Stimulated activated CD4-positive, alpha-beta T cell treated with anti-CD3 and anti-CD28 coated beads, Interleukin-2, amount 100 ng/mL, for 48 hours (primary cell): ENCODE data around the gene DAZAP1.

Source experiments
- DNase-seq, 2 donors: peaks; one replicate each; pipeline ENCODE4 v3.0.0-alpha.2; 2020

Gene DAZAP1

DNA sequence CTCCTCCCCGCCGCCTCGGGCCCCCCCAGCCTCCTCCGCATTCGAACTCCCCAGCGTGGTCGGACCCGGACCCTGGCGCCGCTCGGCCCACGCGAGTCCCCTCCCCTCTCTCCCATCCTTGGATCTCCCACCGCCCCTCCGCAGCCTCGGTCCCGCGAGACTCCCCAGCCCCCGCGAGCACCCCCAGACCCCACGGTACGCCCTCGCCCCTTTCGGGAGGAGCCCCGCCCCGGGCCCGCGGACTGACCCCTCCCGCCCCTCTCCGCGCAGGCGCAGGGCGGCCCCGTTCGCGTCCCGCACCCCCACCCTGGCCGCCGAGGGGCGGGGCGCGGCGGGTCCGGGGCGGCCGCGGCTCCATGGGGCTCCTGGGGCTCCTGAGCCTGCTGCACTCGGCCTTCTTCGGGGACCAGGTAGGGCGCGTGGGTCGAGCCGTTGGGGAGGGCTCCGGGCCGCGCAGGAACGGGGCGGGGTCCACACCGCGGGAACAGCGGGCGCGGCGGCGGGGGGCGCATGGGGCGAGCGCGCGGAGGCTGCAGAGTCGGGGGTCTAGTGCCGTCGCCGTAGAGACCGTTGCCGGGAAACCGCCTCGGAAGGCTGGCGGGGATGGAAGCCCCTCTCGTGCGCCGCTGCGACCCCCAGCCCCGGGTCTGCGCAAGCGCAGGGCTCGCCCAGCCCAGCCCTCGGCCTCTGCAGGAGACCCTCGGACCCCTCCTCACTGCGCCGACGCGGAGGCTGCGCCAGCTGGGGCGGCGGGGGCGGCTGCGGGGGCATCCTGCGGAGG, 38.7 kb downstream of the DAZAP1 start:
- DNase-seq: no peak

DNA sequence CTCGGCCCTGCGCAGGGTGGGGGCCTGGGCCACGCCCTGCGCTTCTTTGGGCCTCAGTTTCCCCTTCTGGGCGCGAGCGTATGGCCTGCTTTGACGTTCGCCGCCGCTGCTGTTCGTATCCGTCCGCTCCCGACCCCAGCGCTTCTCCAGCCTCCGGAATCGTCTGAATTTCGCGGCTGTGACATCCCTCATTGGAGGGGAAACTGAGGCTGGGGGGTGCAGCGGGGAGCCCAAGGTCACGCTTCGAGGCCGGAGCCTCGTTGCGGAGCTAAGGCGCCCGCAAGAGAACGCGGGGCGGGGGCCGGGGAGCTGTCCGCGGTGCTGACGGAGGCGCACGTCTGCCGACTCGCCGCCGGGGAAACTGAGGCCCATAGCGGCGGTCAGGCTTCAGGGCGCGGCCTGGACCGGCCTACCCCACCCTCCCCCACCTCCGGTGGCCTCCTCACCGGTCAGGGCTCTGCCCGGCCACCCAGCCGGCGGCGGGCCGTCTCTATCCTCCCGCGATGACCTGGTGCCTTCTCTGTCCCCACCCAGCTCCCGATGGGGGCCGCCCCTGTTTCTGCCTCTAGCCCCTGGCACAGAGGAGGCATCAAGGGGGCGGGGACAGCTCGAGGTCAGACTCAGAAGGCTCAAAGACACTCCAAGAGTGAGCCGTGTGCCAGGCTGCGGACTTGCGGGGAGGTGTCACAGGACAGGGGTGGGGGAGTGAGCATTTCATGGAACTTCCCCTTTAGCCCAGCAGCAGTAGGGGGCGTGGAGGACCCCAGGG, 39.5 kb downstream of the DAZAP1 start:
- no peak for DNase-seq

DNA sequence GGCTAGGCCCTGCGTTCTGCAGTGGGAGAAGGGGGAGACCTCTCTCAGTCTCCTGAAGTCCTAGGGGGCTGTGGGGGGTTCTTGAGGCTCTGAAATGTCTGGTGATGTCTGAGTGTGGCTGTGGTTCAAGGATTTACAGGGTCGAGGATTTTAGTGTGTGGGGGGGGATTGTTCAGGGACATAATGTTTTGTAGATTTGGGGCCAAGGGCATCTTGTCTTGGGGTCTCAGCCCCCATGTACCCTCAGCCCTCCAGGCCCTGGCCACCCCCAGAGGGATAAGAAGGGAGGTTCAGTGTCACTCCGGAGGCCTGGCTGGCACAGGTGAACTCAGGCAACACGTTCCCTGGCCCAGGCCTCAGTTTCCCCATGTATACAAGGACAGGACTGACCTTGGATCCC, 40.1 kb downstream of the DAZAP1 start:
- no peak for DNase-seq

DNA sequence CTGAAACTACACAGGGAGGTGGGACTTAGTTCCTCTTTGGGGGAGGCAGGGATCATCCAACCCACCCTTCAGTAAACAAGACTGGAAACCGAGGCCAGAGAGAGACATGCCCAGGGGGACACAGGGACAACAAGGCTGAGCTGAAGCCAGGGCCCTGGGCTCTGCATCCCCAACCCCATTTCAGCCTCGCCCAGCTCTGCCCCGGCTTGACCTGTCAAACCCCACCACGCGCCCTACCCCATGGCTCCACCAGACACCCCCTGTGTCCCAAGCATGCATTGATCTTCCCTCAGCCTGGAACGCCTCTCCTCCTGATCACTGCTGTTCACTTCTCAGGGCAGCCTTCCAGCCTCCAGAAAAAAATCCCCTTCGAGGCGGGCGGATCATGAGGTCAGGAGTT, 40.6 kb downstream of the DAZAP1 start:
- DNase-seq: no peak

DNA sequence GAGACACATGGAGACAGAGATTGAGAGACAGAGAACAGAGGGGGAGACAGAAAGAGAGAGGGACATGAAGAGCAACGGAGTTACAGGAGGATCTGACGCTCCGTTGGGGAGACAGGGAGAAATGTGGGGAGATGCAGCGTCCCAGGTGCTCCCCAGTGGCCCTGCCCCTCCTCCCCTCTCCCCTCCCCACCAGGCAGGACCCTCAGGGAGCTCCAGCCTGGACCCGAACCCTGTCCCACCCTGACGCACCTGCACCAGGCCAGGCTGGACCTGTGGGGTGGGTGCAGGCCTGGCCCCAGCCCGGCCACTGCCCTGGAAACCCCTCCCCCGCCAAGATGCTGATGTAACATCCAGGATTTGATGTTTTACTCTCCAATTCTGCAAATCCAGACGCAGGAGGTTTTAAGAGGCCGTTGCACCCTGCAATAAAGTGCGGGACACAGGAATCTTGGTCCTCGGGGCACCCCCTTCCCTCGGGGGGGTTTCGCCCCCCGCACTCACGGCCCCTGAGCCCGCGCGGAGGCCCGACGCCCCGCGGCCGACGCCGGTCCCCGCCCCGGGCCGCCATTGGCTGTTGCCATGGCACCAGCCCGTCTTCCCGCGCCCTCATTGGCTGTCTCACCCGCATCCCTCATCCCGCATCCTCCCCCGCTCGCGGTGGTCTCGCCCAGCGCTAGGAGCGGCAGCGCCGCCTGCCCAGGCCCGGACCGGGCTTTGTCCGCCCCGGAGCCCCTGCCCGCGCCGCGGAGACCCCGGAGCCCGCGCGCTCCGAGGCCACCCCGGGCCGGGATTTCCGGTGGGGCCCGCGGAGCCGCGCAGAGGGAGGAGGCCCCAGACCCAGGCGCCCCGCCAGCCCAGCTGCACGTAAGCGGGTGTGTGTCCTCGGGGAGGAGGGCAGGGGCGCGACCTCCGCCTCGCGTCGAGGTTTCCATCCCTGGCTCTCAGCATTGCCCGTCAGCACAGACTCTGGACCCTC, 42.4 kb downstream of the DAZAP1 start, which contains the start of gene APC2:
APC2 (plus strand) TSS at position 655 of the 976 bp plus-strand sequence. CDS start 2,881 bp downstream, outside the sequence.
- no peak for DNase-seq

DNA sequence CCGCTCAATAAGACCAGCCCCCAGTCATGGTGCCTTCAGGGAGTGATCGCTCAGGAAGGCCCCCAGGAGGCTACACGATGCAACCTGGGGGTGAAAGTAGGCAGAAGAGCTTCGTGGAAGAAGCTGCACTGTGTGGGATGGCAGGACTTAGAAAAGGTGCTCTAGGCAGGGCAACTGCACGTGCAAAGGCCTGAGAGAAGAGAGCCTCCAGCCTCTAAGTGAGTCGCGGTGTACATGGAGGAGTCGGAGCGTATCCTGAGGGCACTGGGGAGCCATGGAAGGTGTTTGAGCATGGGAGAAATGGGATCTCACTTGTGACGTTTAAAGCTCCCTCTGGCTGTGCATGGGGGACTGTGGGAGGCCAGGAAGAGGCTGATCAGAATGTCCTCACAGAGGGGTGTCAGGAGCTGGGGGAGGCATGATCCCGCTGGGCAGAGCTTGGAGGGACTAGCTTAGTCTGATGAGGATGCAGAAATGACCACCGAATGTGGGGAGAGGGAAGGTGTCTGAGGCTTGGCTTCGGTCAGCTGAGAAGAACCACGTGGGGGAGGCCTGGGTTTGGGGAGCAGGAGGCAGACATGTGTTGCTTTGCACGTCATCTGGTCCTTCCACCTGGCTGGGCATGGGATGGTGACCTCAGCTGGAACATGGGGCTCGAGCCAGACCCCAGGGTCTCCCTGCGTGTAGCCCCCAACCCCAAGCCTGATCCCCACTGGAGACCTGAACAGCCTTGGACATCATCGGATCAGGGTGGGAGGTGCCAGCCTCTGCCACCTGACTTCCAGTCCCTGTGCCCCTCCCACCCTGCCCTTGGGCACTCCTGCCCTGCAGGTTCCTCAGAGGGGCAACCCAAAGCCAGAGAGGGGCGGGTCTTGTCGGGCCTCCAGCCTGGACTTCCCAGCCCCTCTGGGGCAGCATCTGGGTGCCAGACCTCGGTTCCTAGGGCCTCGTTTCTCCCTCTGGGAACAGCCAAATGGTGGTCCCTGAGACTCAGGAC, 43.6 kb downstream of the DAZAP1 start:
- DNase-seq: no peak

DNA sequence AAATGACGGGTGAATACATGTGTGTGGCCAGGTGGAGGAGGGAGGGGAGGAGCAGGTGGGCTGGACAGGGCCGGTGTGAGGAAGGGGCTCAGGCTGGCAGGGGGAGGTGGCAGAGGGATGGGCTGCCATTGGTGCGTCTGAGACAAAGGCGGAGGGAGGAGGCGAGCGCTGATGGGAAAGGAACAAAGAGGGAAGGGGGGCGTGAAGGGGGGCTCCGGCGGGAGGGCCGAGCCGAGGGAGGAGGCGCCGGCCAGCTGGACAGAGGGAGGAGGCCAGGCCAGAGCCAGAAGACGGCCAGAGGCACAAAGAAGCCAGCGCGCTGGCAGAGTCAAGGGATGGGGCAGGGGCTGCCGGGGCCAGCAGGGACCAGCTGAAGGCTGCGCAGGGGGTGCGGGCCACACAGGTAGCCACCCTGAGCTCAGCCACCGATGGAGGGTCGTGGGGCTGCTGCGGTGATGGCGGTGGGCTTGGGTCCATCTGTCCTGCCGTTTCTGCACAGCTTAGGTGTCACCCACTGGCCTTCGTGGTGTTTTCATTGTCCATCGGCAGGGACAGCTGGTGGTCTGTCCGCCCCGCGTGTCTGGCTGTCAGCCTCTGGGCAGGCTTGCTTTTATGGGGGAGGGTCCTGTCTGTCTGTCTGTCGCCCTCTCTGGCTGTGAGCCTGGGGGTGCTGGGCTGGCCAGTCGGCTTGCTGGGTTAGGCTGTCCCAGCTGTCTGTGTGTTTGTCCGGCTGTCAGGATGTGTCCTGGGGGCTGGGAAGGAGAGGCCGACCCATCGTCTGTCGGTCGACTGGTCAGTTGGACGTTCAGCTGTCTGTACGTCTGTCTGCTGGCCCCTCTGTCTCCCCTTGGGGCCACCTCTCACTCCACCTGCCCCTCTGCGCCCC, 44.8 kb downstream of the DAZAP1 start:
- DNase-seq: no peak

DNA sequence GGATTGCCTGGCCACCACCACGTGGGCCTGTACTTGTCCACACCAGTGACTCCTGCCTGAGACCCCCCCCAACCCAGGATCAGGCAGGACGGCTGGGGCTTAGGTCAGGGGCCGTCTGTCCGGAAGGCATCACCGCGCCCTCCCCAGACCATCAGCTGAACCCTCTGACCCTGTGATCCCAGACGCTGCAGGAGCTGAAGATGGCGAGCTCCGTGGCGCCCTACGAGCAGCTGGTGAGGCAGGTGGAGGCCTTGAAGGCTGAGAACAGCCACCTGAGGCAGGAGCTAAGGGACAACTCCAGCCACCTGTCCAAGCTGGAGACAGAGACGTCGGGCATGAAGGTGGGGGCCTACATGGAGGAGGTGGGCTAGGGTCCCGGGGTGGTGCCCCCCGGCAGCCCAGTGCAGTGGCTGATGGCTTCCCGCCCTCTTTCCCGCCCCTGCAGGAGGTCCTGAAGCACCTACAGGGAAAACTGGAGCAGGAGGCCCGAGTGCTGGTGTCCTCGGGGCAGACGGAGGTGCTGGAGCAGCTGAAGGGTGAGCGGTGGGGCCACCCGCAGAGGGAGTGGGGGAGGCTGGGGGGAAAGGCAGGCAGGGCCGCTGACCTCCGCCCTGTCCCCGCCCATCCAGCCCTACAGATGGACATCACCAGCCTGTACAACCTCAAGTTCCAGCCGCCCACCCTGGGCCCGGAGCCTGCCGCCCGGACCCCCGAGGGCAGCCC, 45.6 kb downstream of the DAZAP1 start:
- DNase-seq: no peak

DNA sequence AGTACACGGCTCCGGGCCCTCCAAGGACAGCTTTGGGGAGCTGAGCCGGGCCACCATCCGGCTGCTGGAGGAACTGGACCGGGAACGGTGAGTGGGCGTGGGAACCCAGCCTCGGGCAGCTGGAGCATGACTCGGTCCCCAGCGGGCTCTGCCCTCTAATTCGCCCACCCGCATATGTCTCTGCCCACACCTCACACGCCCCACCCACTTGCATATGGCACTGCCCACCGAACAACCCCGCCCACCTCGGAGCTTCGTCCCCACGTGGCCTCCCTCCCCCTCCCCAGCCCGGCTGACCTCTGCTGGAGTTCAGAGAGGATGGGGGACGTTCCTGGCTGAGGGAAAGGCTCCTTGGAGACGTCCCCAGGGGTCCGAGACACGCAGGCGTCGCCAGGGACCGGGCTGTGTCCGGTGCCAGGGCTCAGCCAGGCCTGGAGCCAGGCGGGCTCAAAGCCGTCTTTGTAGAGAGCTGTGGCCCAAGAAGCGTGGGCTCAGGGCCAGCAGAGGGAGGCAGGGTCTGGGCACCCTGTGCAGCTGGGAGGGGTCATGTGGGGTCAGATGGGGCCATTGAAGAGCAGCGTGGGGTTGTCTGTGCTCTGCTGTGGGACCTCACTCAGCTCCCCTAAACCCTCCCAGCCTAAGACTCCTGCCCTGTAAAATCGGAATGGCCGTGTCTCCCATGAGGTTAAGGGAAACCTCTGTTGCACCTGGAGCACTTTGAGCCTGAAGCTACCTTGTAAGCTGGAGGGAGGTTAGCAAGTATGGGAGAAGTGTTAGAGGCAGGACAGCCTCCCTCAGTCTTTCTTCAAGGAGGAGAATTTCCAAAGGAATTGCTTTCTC, 46.4 kb downstream of the DAZAP1 start:
- no peak for DNase-seq

DNA sequence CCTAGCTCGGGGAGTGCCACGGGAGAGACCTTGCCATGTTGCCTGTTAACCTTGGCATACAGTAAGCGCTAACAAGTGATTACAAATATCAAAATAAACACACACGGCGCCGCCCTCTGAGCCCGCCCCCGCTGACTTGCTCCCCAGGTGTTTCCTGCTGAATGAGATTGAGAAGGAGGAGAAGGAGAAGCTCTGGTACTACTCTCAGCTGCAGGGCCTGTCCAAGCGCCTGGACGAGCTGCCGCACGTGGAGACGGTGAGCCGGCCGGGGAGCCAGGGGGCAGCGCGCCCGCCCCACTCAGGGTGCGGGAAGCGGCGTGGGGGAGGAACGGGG, 47.6 kb downstream of the DAZAP1 start:
- DNase-seq: no peak

DNA sequence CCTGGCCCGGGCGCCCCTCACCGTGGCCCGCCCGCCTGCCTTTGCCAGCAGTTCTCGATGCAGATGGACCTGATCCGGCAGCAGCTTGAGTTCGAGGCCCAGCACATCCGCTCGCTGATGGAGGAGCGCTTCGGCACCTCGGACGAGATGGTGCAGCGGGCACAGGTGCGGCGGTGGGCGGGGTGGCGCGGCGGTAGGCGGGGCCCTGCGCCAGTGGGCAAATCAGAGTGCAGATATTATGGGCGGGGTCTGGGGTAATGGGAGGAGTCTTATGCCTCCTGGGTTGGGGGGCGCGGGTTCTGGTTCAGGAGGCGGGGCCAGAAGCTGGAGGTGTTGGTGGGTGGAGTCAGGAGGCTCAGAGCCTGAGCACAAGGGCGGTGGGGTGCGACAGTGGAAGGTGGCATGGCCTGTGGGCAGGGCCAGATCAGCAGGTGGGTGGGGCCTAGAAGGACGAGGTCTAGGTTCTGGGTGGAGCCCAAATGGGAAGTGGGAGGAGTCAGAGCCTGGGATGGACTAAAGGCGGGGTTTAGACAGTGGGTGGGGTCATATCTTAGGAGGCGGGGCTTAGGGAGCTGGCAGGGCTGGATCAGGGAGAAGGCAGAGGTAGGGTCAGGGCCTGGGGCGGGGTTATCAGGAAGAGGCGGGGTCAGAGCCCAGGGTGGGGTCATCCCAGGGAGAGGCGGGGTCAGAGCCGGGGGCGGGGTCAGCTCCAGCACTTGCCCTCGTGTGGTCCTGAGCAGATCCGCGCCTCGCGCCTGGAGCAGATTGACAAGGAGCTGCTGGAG, 48.1 kb downstream of the DAZAP1 start:
- peak; percentile 51 to 59 for DNase-seq

DNA sequence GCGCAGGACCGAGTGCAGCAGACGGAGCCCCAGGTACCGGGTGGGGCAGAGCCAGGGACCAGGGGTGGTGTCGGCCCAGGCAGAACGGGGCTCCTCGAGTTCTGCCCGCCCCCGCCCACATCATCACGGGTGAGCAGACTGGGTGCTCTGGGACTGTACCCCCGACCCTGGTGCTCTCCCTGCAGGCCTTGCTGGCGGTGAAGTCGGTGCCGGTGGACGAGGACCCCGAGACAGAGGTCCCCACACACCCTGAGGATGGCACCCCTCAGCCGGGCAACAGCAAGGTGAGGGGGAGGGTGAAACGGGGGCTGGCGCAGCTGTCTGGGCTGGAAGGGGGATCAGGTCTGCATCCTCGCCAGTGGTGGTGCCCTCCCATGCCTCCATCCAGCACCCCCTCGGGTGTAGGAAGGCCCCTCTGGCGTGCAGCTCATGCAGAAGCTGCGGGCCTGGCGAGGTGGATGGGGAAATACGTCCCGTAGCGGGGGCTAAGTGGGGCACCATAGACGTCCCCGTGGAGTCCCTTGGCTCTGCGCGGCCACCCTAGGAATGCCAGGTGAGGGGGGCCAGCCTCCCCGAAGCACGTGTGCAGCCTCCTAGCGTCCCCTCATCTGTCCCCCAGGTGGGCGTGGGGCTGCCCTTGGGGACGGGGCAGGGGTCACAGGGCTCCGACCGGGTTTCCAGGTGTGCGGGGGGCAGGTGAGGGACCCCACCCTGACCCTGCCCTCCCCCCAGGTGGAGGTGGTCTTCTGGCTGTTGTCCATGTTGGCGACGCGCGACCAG, 48.9 kb downstream of the DAZAP1 start:
- no peak for DNase-seq

DNA sequence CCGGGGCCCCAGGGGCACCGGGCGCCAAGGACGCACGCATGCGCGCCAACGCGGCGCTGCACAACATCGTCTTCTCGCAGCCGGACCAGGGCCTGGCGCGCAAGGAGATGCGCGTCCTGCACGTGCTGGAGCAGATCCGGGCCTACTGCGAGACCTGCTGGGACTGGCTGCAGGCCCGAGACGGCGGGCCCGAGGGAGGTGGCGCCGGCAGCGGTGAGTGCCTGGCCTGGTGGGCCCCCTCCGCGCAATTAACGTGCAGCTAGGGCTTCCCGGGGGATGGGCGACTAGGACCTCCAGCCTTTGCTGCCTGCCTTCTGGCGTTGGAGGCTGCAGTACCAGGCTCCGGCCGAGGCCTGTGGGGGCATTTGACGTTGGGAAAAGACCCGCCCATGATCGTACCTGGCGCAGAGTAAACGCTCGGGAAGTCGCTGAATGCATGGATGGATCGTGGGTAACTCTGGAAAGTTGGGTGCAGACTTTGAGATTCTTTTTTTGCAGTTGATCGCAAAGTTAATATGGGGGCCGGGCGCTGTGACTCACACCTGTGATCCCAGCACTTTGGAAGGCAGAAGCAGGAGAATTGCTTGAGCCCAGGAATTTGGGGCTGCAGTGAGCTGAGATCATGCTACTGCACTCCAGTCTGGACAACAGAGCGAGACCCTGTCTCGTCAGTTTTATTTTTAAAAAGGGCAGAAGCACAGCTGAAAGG, 49.8 kb downstream of the DAZAP1 start:
- DNase-seq: no peak

DNA sequence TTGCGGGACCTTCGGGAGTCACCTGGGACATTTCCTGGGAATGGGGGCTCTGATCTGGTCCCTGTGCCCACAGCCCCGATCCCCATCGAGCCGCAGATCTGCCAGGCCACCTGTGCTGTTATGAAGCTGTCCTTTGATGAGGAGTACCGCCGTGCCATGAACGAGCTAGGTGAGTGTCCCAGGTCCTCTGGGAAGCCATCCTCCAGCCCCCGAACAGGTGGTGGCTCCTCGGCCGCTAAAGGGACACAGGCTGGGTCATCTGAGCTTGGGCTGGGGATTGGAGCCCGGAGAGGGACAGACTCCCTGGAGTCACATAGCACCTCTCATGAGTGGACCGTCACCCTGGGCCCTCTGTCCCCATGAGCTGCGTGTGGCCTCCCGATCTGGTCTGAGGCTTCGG, 50.5 kb downstream of the DAZAP1 start:
- DNase-seq: no peak

DNA sequence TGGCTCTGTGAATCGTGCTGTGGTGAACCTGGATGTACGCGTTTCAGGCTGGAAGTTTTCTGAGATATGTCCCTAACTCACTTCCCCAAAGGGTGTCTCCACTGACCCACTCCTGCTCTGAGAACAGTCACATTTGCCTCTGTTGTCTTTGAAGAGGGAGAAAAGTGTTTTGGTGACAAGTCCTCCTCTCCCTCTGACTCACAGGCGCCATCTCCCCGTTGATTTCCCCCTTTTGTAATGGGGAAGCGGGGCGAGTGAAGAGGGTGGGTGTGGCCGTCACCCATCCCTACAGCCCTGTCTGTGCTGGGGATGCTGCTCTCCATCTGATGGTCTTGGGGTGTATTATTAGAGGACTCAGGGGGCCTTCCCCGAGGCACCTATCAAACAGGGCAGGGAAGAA, 52.1 kb downstream of the DAZAP1 start:
- no peak for DNase-seq

DNA sequence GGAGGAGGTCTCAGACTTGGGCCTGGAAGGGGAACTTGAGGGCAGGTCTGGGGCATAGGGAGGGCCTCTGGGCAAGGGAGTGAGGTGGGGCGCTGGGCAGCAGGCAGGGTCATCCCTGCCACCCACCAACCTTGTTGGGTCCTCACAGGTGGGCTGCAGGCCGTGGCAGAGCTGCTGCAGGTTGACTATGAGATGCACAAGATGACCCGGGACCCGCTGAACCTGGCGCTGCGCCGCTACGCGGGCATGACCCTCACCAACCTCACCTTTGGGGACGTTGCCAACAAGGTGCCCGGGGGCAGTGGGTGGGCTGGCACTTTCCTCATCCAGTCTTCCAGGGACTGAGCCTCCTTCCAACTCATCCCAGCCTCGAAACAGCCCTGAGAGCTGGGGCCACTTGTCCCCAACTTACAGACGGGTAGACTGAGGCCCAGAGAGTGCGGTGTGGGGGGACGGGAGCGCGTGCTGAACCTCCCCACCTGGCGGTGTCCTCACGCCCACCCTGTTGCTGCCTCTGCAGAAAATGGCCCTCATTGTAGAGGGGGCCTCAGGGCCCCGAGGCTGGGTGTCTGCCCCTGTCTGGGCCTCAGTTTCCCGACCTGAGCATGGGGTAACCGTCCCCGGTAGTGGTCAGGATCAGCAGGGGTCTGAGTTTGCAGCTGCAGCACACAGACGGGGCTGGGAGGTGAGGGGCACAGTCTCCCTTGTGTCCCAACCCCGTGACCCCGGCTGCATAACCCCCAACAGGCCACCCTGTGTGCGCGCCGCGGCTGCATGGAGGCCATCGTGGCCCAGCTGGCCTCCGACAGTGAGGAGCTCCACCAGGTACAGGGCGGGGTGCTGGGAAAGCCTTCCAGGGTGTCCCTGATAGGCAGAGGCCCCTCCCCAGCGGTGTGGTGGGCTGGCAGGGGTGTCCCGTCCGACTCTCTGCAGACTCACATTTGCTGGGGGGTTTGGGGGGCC, 52.9 kb downstream of the DAZAP1 start:
- no peak for DNase-seq
